Upper lobe of right lung (tissue), 1 donor: ENCODE measurements around the gene ROBO2. TPM values are rescaled to one million over a fixed set of nuclear protein-coding genes. Genes with fewer than 3 reads are reported as not detected.

Source experiments
- ATAC-seq: fragments of 200-7000 bp; cut with Tn5 transposase; one replicate; pipeline ENCODE4 v1.9.1; 2020; ENCODE audit warnings: mild to moderate bottlenecking, moderate library complexity
- DNase-seq: peaks from one replicate; pipeline ENCODE4 v3.0.0-alpha.2; 2020
- H3K27ac ChIP-seq: fragments of 200-600 bp; one replicate; pipeline ENCODE4 v1.8.0; 2022
- H3K27me3 ChIP-seq: fragments of 200-600 bp; one replicate; pipeline ENCODE4 v1.8.0; 2022; ENCODE audit warnings: mild to moderate bottlenecking
- H3K36me3 ChIP-seq: fragments of 200-600 bp; one replicate; pipeline ENCODE4 v1.8.0; 2022
- H3K4me1 ChIP-seq: fragments of 200-600 bp; one replicate; pipeline ENCODE4 v1.8.0; 2022
- H3K4me3 ChIP-seq: fragments of 200-600 bp; one replicate; pipeline ENCODE4 v1.8.0; 2022; ENCODE audit warnings: mild to moderate bottlenecking
- H3K9me3 ChIP-seq: fragments of 200-600 bp; one replicate; pipeline ENCODE4 v1.8.0; 2022
- CTCF ChIP-seq: fragments of 200-600 bp; IDR thresholded peaks from one replicate; pipeline ENCODE4 v1.8.0; 2022; ENCODE audit warnings: antibody characterized with exemption
- intact Hi-C: fragments of 100-400 bp; cut with DNase I; formaldehyde crosslinking; loops from one replicate; pipeline ENCODE4 v1.11.0; 2022
- total RNA-seq: library from RNA; stranded (reverse); fragmentation: NEBNext Ultra II Directional; extraction: Animal tissue kit (Norgen Biotek cat#: 25700); gene quantifications from one replicate; pipeline ENCODE4 v1.2.1, GENCODE V29; 2021
- donor health status: DM: no; HTN: yes; CAD: no; lungs with severe emphysema.

The ROBO2 gene
- total RNA-seq, 1 donor from 2014 or later = 27.1 TPM

GRCh38 chr3:77648664-77649063 is 608.8 kb downstream of the ROBO2 start:
- no peak for TF ChIP-seq CTCF
- no peak for ATAC-seq
- intact Hi-C loops = no loop called here

GRCh38 chr3:77652624-77653023 is 612.7 kb downstream of the ROBO2 start:
- intact Hi-C loops = no loop called here
- ATAC-seq (no peak), DNase-seq (no peak)
- Histone ChIP-seq H3K9me3 (no peaks in the 10 kb centered on the region), H3K27ac (no peak overlapping the region), H3K27me3 (no peaks in the 10 kb centered on the region), H3K4me1 (no peaks in the 10 kb centered on the region), H3K4me3 (no peak overlapping the region), H3K36me3 (no peaks in the 10 kb centered on the region)
- no peak for TF ChIP-seq CTCF

More at GRCh38 chr3:77648664-77649063, 608.8 kb downstream of the ROBO2 start:
- no peak for DNase-seq
- Histone ChIP-seq H3K4me1 (no peaks in the 10 kb centered on the region), H3K9me3 (no peaks in the 10 kb centered on the region), H3K4me3 (no peak overlapping the region), H3K36me3 (no peaks in the 10 kb centered on the region), H3K27me3 (no peaks in the 10 kb centered on the region), H3K27ac (no peak overlapping the region)

GRCh38 chr3:77655396-77655795 is 615.5 kb downstream of the ROBO2 start:
- H3K27me3 ChIP-seq = no peaks in the 10 kb centered on the region
- H3K27ac ChIP-seq = no peak overlapping the region
- intact Hi-C loops = no loop called here
- DNase-seq (no peak), ATAC-seq (no peak)
- no peaks in the 10 kb centered on the region for H3K4me1 ChIP-seq
- H3K9me3 ChIP-seq = no peaks in the 10 kb centered on the region
- no peaks in the 10 kb centered on the region for H3K36me3 ChIP-seq
- H3K4me3 ChIP-seq = no peak overlapping the region
- TF ChIP-seq CTCF = no peak

- no peak overlapping the region for H3K4me3 ChIP-seq
- no peaks in the 10 kb centered on the region for H3K36me3 ChIP-seq
- H3K4me1 ChIP-seq = no peaks in the 10 kb centered on the region
- DNase-seq (no peak), ATAC-seq (no peak)
- H3K9me3 ChIP-seq = no peaks in the 10 kb centered on the region
- H3K27ac ChIP-seq = no peak overlapping the region
- no peaks in the 10 kb centered on the region for H3K27me3 ChIP-seq
- intact Hi-C loops = no loop called here
- TF ChIP-seq CTCF = no peak
Measured at GRCh38 chr3:77660718-77661117, 620.8 kb downstream of the ROBO2 start.

- no peaks in the 10 kb centered on the region for H3K27me3 ChIP-seq
- H3K27ac ChIP-seq = no peak overlapping the region
- TF ChIP-seq CTCF = no peak
- H3K36me3 ChIP-seq = no peaks in the 10 kb centered on the region
- no peaks in the 10 kb centered on the region for H3K9me3 ChIP-seq
- no peaks in the 10 kb centered on the region for H3K4me1 ChIP-seq
- H3K4me3 ChIP-seq = no peak overlapping the region
- ATAC-seq (no peak), DNase-seq (no peak)
- intact Hi-C loops = no loop called here
Measured at GRCh38 chr3:77667901-77668300, 628.0 kb downstream of the ROBO2 start.

GRCh38 chr3:77668376-77668775 is 628.5 kb downstream of the ROBO2 start:
- Histone ChIP-seq H3K36me3 (no peaks in the 10 kb centered on the region), H3K9me3 (no peaks in the 10 kb centered on the region), H3K27ac (no peak overlapping the region), H3K4me3 (no peak overlapping the region), H3K27me3 (no peaks in the 10 kb centered on the region), H3K4me1 (no peaks in the 10 kb centered on the region)
- DNase-seq (no peak), ATAC-seq (no peak)
- TF ChIP-seq CTCF = no peak
- intact Hi-C loops = no loop called here
